ENCODE results near the gene HOXD1.

HOXD1 gene

GRCh38 chr2:176152350-176153181, 35.9 kb upstream of the HOXD1 start:
- no peak for DNase-seq (ENCODE audit: low read depth)

- no peak for DNase-seq (ENCODE audit: low read depth)
These were observed 33.8 kb upstream of the HOXD1 start for GRCh38 chr2:176154576-176155252.

- no peak for DNase-seq (ENCODE audit: low read depth)
These were observed 33.0 kb upstream of the HOXD1 start for GRCh38 chr2:176155356-176156044.

- DNase-seq (ENCODE audit: low read depth): no peak
These were observed 32.1 kb upstream of the HOXD1 start for GRCh38 chr2:176156301-176156806.

- no peak for DNase-seq (ENCODE audit: low read depth)
These were observed 31.5 kb upstream of the HOXD1 start, which contains the start of gene HOXD3 for GRCh38 chr2:176156807-176157498. TSS of gene HOXD3 (plus strand) at chr2:176157307. CDS start at chr2:176169115, 11,808 bp downstream.

- DNase-seq (ENCODE audit: low read depth): no peak
These were observed 30.8 kb upstream of the HOXD1 start for GRCh38 chr2:176157499-176158185.

- no peak for DNase-seq (ENCODE audit: low read depth)
These were observed 30.3 kb upstream of the HOXD1 start for GRCh38 chr2:176158186-176158591.

GRCh38 chr2:176158855-176159662, 29.4 kb upstream of the HOXD1 start:
- DNase-seq (ENCODE audit: low read depth): no peak

GRCh38 chr2:176159663-176160250, 28.7 kb upstream of the HOXD1 start:
- DNase-seq (ENCODE audit: low read depth): no peak

GRCh38 chr2:176160251-176160985, 28.1 kb upstream of the HOXD1 start:
- DNase-seq (ENCODE audit: low read depth): no peak

- DNase-seq (ENCODE audit: low read depth): no peak
These were observed 27.3 kb upstream of the HOXD1 start for GRCh38 chr2:176160986-176161824.

GRCh38 chr2:176161825-176162626, 26.4 kb upstream of the HOXD1 start:
- DNase-seq (ENCODE audit: low read depth): no peak

- DNase-seq (ENCODE audit: low read depth): no peak
These were observed 25.4 kb upstream of the HOXD1 start for GRCh38 chr2:176162911-176163671.

GRCh38 chr2:176163672-176164056, 24.8 kb upstream of the HOXD1 start:
- DNase-seq (ENCODE audit: low read depth): no peak

- DNase-seq (ENCODE audit: low read depth): no peak
These were observed 24.3 kb upstream of the HOXD1 start for GRCh38 chr2:176164201-176164600.

- no peak for DNase-seq (ENCODE audit: low read depth)
These were observed 23.7 kb upstream of the HOXD1 start for GRCh38 chr2:176164611-176165369.

Measured in stimulated activated CD8-positive, alpha-beta memory T cell treated with anti-CD3 and anti-CD28 coated beads, Interleukin-12 subunit alpha, Interleukin-12 subunit beta, amount 100 ng/mL, for 4 hours (primary cell).